Midbrain (tissue), 1 donor: ENCODE data around the gene SEZ6L.

Source experiments
- DNase-seq: peaks from one replicate; lab custom pipeline; 2025; lab: John Stamatoyannopoulos, UW

The SEZ6L gene

GRCh38 chr22:26169315-26170111, at the start of gene SEZ6L:
Gene SEZ6L (plus strand): TSS chr22:26169462. CDS start chr22:26169670, 208 bp downstream.
- peak; percentile 60 for DNase-seq

GRCh38 chr22:26122920-26123468, 46.3 kb upstream of the SEZ6L start:
- DNase-seq = no peak

- DNase-seq = no peak
Measured at GRCh38 chr22:26124991-26125725, 44.1 kb upstream of the SEZ6L start.

- DNase-seq = no peak
Measured at GRCh38 chr22:26127126-26127525, 42.1 kb upstream of the SEZ6L start.

GRCh38 chr22:26127556-26127955, 41.7 kb upstream of the SEZ6L start:
- no peak for DNase-seq

- no peak for DNase-seq
Measured at GRCh38 chr22:26131589-26132154, 37.6 kb upstream of the SEZ6L start.

- DNase-seq = no peak
Measured at GRCh38 chr22:26134654-26135330, 34.5 kb upstream of the SEZ6L start.

- no peak for DNase-seq
Measured at GRCh38 chr22:26135806-26136205, 33.5 kb upstream of the SEZ6L start.

GRCh38 chr22:26139310-26139709, 30.0 kb upstream of the SEZ6L start:
- DNase-seq = peak; percentile 43

- DNase-seq = no peak
Measured at GRCh38 chr22:26141831-26142230, 27.4 kb upstream of the SEZ6L start.

GRCh38 chr22:26143806-26144325, 25.4 kb upstream of the SEZ6L start:
- no peak for DNase-seq

- DNase-seq = no peak
Measured at GRCh38 chr22:26159886-26160285, 9.4 kb upstream of the SEZ6L start.

- no peak for DNase-seq
Measured at GRCh38 chr22:26161746-26162145, 7.5 kb upstream of the SEZ6L start.

GRCh38 chr22:26162926-26163325, 6.3 kb upstream of the SEZ6L start:
- no peak for DNase-seq

- DNase-seq = no peak
Measured at GRCh38 chr22:26164174-26164573, 5.1 kb upstream of the SEZ6L start.

- no peak for DNase-seq
Measured at GRCh38 chr22:26168330-26168851, 871 bp upstream of the SEZ6L start.

GRCh38 chr22:26168939-26169314, 335 bp upstream of the SEZ6L start:
- peak; percentile 60 for DNase-seq

GRCh38 chr22:26170112-26170492, 840 bp downstream of the SEZ6L start:
- DNase-seq = peak; percentile 8

GRCh38 chr22:26170795-26171580, 1.7 kb downstream of the SEZ6L start:
- peak; percentile 28 for DNase-seq

- peak; percentile 3 for DNase-seq
Measured at GRCh38 chr22:26172389-26172990, 3.2 kb downstream of the SEZ6L start.
